GM18868 (cell line): Measurements from ENCODE around the gene SLC17A8.

Source experiments
- ATAC-seq: cut with Tn5 transposase; IDR thresholded peaks from one replicate; pipeline ENCODE4 v1.9.1; 2021; ENCODE audit warnings: mild to moderate bottlenecking, moderate library complexity; ENCODE audit not compliant: unreplicated experiment

The SLC17A8 gene

DNA sequence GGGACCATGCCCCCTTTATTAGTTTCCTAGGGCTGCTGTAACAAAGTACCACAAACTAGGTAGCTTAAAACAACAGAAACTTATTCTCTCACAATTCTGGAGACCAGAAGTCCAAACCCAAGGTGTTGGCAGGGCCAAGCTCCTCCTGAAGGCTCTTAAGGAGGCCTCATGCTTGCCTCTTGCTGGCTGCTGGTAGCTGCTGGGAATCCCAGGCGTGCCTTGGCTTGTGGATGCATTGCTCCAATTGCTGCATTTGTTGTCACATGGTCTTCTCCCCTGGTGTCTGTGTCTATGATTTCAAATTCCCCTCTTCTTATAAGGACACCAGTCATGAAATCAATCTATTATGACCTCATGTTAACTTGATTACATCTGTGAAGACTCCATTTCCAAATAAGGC is 11.2 kb downstream of the SLC17A8 start:
- no peak for ATAC-seq

DNA sequence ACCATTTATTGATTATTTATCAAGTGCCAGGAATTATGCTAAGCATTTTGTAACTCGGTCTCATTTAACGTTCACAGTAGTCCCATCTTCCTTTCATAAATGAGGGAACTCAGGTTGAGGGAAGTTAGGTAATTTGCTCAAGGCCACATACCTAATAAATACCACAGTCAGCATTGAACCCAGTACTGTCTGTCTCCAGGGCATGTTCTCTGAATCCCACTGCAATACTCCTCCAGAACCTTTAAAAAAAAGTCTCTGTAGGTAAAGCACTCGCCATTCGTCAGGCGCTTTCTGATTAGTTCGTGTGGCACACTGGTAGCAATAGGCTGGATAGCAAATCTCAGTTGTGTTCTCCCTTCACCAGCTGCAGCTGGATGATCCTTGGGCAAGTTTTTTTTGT is 14.3 kb downstream of the SLC17A8 start:
- ATAC-seq, result no peak

DNA sequence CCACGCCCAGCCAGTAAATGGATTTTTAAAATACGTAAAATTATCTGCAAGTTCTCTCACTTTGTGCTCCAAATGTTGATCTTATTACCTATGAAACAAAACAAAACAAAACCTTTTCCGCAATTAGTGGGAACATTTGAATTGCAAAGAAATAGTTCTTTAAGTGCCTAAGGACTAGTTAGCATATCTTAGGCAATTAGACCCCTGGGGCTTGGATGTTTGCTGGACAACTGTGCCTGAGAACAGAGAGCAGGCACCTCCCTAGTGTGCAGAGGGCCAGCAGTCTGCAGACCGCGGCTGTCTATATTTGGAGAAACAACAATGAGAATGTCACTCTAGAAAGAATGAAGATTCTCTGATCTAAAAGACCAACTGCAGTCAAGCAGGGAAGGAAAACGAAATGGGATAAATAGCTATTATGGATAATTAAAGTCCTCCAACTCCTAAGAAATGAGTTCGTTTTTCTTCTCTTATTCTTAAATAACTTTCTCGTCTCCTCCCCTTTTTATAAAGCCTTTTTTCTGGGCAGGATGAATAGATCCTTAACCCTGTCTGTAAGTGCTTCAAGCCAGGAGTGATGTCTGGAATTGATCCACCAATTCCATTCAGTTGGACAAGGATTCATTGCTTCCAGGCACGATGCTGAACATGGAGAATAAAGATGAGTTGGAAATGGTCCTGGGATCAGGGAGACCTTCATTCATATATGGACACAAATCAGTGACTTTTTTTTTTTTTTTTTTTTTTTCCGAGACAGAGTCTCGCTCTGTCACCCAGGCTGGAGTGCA is 16.2 kb downstream of the SLC17A8 start:
- no peak for ATAC-seq

DNA sequence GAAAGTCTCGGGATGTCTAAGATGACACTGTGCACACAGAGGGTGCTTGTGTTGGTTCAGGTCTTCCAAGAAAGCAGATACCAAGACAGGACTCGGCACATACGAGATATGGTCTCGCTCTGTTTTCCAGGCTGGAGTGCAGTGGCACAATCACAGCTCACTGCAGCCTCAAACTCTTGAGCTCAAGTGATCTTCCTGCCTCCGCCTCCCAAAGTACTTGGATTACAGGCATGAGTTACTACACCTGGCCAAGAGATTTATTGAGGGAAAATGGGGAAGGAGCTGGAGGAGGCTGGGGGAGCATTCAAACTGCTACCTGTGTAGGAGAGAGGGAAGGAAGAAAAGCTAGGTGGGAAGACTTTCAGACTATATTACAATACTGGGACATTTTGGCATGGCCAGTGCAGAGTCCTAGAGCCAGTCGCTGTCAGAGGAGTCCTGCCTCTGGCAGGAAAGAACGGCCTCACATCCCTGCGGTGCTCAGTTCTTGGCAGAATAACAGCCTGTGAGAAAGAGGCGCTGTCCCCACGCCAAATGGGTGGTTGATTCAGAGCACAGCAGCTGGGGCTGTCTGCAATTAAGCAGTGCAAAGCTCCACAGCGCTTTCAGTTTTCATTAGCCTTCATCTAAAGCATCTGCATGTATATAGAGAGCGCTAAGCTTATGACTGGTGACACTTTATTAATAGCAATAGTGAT is 18.3 kb downstream of the SLC17A8 start:
- no peak for ATAC-seq

DNA sequence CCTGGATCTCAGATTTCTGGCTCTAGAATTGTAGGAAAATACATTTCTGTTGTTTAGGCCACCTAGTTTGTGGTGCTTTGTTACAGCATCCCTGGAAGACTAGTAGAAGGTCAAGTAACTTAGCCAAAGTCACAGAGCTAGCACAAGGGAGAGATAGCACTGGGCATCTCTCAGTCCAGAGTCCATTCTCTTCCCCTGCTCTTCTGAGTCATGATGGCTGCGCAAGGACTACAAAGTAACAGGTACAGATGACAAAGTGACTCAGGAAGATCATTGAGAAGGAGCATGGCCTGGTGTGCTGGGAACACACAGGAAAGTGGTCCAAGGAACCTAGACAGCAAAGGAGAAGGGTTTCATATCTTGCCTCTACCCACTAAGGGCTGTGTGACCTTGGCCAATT is 19.3 kb downstream of the SLC17A8 start:
- ATAC-seq, result no peak

DNA sequence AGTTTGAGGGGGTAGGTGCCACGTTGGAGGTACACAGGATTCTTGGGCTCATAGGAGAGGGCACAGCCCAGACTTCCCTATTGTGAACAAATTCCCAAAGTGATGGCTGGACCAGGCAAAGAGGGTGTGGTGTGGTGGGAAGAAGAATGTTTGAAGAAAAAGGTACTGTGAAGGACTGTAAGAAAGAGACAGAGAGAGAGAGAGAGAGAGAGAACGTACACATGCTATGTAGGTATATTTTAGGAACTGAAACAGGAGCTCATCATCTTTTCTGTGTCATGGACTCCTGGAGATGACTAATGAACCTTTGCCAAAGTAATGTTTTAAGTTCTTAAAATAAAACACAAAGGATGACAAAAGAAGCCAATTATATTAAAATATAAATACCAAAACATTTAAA is 24.5 kb downstream of the SLC17A8 start:
- peak; percentile 70 for ATAC-seq

DNA sequence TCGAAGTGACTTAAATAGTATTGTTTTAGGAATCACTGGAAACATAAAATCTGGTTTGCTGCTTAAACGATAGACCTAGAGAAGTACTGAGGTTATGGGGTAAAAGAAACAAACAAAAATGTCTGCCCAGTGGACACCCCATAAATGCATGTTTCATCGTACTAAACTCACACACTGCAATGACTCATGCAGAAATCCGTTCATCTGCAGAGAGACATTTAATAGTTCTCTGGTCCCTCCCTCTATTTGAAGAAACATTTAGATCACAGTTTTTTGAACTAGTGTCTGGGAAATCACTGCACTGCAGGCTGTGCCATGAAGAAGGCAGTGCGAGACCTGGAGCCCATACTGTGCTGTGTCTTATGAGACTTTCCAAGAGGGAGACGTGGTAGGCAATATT is 25.5 kb downstream of the SLC17A8 start:
- no peak for ATAC-seq

DNA sequence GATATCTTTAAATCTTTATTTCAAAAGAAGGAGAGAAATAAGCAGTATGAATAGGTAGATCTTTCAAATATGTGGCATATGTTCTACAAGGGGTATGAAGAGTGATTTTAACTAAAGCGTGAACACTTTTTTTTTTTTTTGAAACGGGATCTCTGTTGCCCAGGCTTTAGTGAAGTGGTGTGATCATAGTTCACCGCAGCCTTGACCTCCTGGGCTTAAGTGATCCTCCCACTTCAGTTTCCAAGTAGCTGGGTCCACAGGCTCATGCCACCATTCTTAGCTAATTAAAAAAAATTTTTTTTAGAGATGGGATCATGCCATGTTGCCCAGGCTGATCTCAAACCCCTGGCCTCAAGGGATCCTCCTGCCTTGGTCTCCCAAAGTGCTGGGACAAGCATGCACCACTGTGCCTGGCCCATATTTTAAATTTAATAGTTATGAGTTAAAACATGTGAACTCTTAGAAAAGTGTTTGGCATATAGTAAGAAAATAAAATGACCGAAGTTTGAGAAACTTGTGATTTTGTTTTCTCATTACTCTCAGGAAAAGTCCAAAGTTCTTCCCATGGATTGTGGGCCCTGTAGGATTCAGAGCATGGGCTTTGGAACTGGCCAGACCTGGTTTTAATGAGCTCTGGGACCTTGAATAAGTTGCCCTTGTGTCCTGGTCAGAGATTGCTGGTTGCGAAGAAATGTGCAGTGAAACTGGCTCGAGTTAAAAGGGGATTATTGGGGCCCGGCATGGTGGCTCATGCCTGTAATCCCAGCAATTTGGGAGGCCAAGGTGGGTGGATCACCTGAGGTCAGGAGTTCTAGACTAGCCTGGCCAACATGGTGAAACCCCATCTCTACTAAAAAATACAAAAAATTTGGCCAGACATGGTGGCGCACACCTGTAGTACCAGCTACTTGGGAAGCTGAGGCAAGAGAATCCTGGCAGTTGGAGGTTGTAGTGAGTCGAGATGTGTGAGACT is 27.0 kb downstream of the SLC17A8 start:
- no peak for ATAC-seq

DNA sequence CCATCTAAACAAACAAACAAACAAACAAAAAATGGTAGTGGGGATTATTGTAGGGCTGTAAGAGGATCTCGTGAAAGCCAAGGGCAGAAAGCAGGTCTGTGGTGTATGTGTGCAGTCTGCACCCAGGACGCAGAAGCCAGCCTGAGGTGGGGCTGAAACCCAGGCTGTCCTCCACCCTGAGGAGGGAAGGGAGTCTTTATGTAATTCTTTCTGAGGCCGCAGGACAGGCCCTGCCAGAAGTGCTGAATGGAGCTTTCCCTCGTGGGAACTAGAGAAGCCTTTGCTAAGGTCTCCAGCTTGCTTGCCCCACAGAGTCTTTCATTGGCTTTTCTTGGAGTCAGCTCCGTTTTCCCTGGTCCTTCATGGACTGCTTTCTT is 27.7 kb downstream of the SLC17A8 start:
- no peak for ATAC-seq

DNA sequence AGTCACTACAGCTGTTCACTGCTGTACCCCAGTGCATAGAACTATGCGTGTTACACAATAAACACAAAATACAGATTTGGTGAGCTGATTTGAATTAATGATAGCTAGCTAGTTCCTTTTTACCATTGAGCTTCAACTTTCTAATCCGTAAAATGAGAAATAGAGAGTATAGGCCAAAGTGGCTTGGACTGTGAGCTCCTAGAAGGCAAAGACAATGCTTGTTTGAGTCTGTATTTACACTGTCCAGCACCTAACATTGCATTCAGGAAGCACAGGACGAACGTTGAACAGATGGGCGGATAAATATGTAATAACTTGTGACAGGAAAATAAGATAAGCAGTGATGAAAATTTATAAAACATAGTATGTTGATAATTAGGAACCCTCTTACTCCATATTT is 31.5 kb downstream of the SLC17A8 start:
- ATAC-seq, result no peak

DNA sequence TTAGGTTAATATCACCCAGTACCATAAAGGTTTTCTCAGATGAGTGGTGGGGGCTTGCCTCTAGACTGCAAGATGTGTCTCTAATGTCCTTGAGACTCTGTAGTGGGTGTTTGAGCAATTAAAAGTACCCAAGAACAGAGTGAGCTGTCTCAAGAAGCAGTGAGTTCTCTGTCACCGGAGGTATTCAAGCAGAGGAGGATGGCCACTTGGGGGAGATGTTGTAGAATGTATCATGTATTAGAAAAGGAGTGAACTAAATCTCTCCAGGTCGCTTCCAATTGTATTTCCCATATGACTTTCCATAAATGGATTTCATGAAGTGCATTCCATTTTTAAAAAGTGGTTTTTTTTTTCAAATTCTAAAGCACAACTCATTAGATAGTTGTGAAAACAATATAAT is 35.0 kb downstream of the SLC17A8 start:
- no peak for ATAC-seq

DNA sequence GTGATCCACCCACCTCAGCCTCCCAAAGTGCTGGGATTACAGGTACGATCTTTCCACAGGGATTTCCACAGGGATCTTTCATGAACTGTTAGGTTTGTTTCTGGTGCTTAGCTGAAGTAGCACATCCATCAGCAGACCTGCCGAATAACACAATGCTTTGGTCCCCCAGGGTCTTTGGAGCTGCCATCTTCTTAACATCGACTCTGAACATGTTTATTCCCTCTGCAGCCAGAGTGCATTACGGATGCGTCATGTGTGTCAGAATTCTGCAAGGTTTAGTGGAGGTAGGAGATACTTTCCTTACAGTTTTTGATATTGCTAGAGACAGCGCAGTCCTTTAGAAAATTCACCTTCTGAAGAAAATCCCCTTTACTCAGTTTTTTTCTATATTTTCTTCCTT is 36.3 kb downstream of the SLC17A8 start:
- ATAC-seq, result no peak

DNA sequence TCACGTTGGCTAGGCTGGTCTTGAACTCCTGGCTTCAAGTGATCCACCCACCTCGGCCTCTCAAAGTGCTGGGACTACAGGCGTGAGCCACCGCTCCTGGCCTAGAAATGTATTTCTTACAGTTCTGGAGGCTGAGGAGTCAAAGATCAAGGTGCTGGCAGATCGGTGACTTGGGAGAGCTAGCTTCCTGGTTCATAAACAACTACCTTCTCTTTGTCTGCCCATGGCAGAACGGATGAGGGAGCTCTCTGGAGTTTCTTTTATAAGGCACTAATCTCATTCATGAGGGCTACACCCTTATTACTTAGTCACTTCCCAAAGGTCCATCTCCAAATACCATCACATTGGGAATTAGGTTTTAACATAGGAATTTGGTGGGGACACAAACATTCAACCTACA is 38.9 kb downstream of the SLC17A8 start:
- ATAC-seq, result no peak

DNA sequence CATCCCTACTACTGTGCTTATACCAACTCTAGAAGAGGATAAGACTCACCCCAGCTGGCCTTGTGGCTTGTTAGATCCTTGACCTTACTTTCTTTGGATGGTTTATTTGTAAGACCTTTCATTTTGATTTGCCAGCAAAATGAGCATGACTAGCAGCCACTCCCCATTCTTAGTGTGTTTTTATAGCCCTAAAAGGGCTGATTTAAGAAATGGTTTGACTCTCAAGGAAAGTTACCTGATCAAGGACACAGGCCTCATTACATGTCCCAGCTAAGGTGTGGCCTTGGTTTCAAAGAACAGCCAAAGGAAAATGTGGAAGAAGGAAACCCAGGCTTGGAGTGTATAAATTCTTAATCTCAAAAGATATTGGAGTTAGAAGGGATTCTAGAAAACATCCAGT is 41.4 kb downstream of the SLC17A8 start:
- ATAC-seq, result no peak

DNA sequence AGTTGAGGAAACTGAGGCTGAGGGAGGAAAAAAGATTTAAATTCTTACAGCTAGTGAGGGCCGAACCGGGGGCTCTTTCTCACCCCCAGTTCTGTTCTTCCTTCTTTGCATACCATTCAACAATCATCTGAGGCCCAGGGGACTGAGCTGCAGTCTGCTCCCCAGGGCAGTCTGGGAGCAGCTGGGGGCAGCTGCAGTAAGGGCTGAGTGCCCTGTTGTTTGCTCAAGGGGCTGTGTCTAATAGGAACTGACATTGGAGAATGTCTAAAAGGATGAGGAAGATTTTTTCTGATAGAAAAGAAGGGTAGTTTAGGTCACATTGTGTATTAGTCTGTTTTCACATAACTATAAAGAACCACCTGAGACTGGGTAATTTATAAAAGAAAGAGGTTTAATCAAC is 42.2 kb downstream of the SLC17A8 start:
- no peak for ATAC-seq

DNA sequence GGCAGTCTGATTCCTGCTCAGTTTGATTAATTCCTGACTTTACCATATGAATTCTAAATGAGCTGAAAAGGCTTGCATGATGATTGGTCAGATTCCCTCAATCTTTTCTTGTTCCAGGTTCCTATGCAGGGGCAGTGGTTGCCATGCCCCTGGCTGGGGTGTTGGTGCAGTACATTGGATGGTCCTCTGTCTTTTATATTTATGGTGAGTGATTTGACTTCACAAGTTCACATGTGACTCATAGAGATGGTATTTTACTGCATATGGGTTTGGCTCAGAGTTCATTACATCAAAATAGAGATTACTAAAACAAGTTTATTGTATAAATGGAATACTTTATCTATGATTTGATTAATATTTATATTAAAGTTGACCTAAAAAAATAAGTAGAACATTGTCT is 44.8 kb downstream of the SLC17A8 start:
- ATAC-seq, result no peak

DNA sequence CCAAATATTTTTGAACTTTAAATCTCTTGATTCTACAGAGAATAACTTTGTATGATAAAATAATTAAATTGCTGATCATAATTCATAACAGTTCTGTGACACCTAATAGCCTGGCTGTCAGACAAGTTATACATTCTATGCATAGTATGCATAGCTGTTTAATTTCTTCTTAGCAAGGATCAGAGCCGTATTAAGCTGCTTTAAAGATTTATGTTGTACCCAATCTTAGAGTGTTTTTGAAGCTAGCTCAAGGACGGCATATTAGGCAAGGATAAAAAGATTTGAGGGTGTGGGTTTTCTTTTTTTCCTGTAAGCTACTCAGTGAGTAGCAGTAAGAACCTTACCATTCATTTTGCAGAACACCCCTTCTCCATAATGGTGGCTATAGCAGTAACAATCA is 45.9 kb downstream of the SLC17A8 start:
- no peak for ATAC-seq

DNA sequence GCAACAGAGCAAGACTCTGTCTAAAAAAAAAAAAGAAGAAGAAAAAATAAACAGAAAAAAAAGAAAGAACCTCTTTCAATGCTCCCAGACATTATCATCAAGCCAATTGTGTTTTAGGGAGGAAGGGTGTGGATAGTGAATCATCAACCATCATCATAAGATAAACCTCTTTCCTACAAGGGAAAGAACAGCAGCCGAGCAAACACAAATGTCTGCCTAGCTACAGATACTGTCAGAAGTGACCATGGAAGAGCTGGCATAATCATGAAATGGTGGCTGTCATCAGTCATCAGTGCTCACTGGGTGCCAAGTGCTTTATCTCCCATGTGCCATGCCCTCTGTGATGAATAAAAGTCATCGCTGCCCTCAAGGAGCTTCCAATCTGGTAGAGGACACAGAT is 46.6 kb downstream of the SLC17A8 start:
- ATAC-seq, result no peak

DNA sequence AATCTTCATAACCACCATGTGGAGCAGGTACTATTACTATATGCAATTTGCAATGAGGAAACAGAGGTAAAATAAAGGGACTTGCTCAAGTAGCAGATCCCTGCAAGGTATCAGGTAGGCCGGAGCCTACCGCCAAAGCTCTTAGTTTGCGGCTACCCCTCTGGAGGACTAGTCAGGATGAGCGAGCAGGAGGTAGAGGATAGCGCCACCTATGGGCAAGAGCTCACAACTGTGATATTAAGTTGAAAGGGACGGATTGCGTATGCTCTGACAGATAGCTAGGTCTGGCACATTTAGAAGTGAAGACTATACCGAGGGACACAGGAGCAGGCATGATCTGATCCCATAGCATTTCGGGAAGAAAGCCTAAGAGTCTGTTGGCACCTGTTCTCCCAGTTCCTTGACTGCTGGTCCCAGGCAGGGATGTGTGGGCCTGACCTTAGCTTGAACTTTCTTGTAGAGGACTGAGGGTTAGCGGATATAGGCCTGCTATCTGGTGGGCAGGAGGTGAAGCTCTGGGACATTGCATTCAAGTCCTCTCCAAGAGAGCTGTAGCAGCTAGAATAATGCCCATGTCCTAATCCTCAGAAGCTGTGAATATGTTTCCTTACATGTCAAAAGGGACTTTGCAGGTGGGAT is 48.0 kb downstream of the SLC17A8 start:
- peak; percentile 71 for ATAC-seq

DNA sequence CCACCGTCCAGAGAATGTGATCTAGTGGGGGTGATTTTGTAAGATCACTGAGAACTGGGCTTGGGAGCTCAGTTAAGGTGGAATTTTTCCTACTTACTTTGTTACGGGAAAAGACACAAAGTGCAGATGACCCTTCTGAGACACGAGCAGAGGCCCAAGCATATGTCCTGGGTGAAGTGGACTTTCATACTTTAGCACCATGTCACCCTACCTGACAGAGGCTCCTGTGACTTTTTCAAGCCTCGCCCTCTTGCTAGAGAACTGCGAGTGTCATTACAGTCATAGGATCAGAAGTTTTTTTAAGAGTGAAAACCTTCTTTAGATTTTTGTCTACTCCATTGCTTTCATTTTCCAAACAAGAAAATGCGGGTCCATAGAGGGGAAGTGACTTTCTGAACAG is 56.1 kb downstream of the SLC17A8 start:
- no peak for ATAC-seq

DNA sequence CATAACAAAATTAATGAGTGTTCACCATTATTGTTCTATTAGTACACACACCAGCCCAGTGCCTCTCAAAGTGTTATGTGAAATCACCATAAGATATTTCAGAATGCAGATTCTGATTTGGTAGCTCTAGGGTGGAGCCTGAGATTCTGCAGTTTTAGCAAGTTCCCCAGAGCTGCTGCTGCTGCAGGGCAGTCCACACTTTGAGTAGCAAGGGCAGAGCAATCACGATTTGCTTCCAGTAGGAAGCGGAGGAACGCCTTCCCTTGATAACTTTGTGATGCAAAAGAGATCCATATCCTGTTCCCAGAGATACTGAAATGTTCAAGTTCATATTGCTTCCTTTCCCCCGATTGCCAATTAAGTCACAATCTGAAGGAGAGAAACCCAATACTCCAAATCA is 57.9 kb downstream of the SLC17A8 start:
- no peak for ATAC-seq
